OCI-LY7 (cell line): ENCODE measurements around the gene GPLD1. TPM values are rescaled to one million over a fixed set of nuclear protein-coding genes. Genes with fewer than 3 reads are reported as not detected.
"Not testable (repeated sequence)": the region's sequence is repeated elsewhere in the genome, so short reads cannot be mapped to it uniquely, and the experiment has no call there.

Source experiments
- BruUV-seq: library from RNA; stranded (reverse); fragments of 400-500 nt; replicated peaks from 2 replicates; lab custom pipeline; 2021; lab: Mats Ljungman, UMichigan
- CTCF ChIA-PET: fragments of 300-600 bp; sonication (Branson Sonifier 250); formaldehyde crosslinking; loops from one replicate; lab custom pipeline; 2022; ENCODE audit warnings: antibody characterized with exemption; ENCODE audit not compliant: unreplicated experiment; lab: Charles Lee
- POLR2A ChIA-PET: fragments of 300-600 bp; sonication (Branson Sonifier 250); formaldehyde crosslinking; loops from one replicate; lab custom pipeline; 2022; ENCODE audit warnings: antibody characterized with exemption; lab: Charles Lee
- DNase-seq: peaks from one replicate; pipeline ENCODE4 v3.0.0-alpha.2; 2015; ENCODE audit warnings: low spot score
- H2AFZ ChIP-seq: fragments of 200-600 bp; sonication (generic), shearing (Covaris generic); 2 replicates; pipeline ENCODE4 v1.6.1; 2014; ENCODE audit warnings: mild to moderate bottlenecking, antibody characterized with exemption, low read length, moderate library complexity
- H3K27ac ChIP-seq: fragments of 200-600 bp; sonication (generic); 2 replicates; pipeline ENCODE4 v1.5.1; 2014; ENCODE audit warnings: mixed run types, low read depth, mild to moderate bottlenecking, moderate library complexity, low read length, inconsistent platforms; ENCODE audit not compliant: poor library complexity, severe bottlenecking
- H3K36me3 ChIP-seq: fragments of 200-600 bp; sonication (generic); 2 replicates; pipeline ENCODE4 v1.6.1; 2014; ENCODE audit warnings: mild to moderate bottlenecking, antibody characterized with exemption, low read length, moderate library complexity, mixed read lengths; ENCODE audit not compliant: insufficient read depth
- H3K4me1 ChIP-seq: fragments of 200-600 bp; sonication (generic); 2 replicates; pipeline ENCODE4 v1.5.1; 2014; ENCODE audit warnings: mild to moderate bottlenecking, low read length; ENCODE audit not compliant: insufficient read depth, poor library complexity, severe bottlenecking
- H3K4me2 ChIP-seq: fragments of 200-600 bp; sonication (generic); 2 replicates; pipeline ENCODE4 v1.6.1; 2014; ENCODE audit warnings: mild to moderate bottlenecking, low read length
- H3K4me3 ChIP-seq: fragments of 200-600 bp; sonication (generic); 2 replicates; pipeline ENCODE4 v1.5.1; 2014; ENCODE audit warnings: mild to moderate bottlenecking, low read depth, low read length; ENCODE audit not compliant: poor library complexity, severe bottlenecking
- H3K79me2 ChIP-seq: fragments of 200-600 bp; sonication (generic); 2 replicates; pipeline ENCODE4 v1.6.1; 2016; ENCODE audit warnings: low read depth, mild to moderate bottlenecking, low read length, moderate library complexity, mixed read lengths; ENCODE audit not compliant: insufficient read depth
- H3K9me2 ChIP-seq: fragments of 200-600 bp; sonication (generic); 2 replicates; pipeline ENCODE4 v1.6.1; 2016; ENCODE audit warnings: mild to moderate bottlenecking, low read length, mixed read lengths; ENCODE audit not compliant: insufficient read depth
- H3K9me3 ChIP-seq: fragments of 200-600 bp; sonication (generic); 2 replicates; pipeline ENCODE4 v1.6.1; 2014; ENCODE audit warnings: mild to moderate bottlenecking, mixed run types, low read length, mixed read lengths
- H4K20me1 ChIP-seq: fragments of 200-600 bp; sonication (generic); 2 replicates; pipeline ENCODE4 v1.6.1; 2014; ENCODE audit warnings: mild to moderate bottlenecking, antibody characterized with exemption, low read length, moderate library complexity, mixed read lengths; ENCODE audit not compliant: insufficient read depth
- EZH2phosphoT487 ChIP-seq: fragments of 200-600 bp; sonication (generic); IDR thresholded peaks from 2 replicates; pipeline ENCODE4 v1.6.1; 2018; ENCODE audit warnings: low read depth, borderline replicate concordance, mild to moderate bottlenecking, mixed run types, antibody characterized with exemption, low read length, moderate library complexity, mixed read lengths
- intact Hi-C: fragments of 100-400 bp; cut with micrococcal nuclease; formaldehyde crosslinking; loops from one replicate; pipeline ENCODE4 v1.10.0; 2022; ENCODE audit not compliant: unreplicated experiment
- total RNA-seq, 2 experiments: library from RNA; depleted of rRNA in 1 of 2; stranded (reverse); fragments of >200 nt in 1 of 2; shearing (Covaris generic) in 1 of 2; gene quantifications; 2 replicates each; pipeline ENCODE4 v1.2.3, GENCODE V29; 2014 to 2022
- TF ChIP-seq, protein P1 (sequence below): fragments of 200-600 bp; sonication (generic); conservative IDR thresholded peaks from 2 replicates; pipeline ENCODE4 v1.5.1; 2014; ENCODE audit warnings: mild to moderate bottlenecking, antibody characterized with exemption, low read length, moderate library complexity, mixed read lengths

The GPLD1 gene
- total RNA-seq, 2 experiments from 2014 or later = 55.6 to 60.7 TPM

GRCh38 chr6:24387818-24388217 lies 101.6 kb downstream of the GPLD1 start:
- no peak for DNase-seq
- H3K79me2 ChIP-seq = no peaks in the 10 kb centered on the region
- no peak overlapping the region for H3K4me2 ChIP-seq
- no TSS peak for BruUV-seq
- no peaks in the 10 kb centered on the region for H3K9me3 ChIP-seq
- H3K4me1 ChIP-seq = no peaks in the 10 kb centered on the region
- H3K9me2 ChIP-seq = no peaks in the 10 kb centered on the region
- H3K27ac ChIP-seq = no peak overlapping the region
- H3K36me3 ChIP-seq = no peaks in the 10 kb centered on the region
- H4K20me1 ChIP-seq = no peaks in the 10 kb centered on the region
- CTCF ChIA-PET = no interaction called here
- TF ChIP-seq, protein P1, sequence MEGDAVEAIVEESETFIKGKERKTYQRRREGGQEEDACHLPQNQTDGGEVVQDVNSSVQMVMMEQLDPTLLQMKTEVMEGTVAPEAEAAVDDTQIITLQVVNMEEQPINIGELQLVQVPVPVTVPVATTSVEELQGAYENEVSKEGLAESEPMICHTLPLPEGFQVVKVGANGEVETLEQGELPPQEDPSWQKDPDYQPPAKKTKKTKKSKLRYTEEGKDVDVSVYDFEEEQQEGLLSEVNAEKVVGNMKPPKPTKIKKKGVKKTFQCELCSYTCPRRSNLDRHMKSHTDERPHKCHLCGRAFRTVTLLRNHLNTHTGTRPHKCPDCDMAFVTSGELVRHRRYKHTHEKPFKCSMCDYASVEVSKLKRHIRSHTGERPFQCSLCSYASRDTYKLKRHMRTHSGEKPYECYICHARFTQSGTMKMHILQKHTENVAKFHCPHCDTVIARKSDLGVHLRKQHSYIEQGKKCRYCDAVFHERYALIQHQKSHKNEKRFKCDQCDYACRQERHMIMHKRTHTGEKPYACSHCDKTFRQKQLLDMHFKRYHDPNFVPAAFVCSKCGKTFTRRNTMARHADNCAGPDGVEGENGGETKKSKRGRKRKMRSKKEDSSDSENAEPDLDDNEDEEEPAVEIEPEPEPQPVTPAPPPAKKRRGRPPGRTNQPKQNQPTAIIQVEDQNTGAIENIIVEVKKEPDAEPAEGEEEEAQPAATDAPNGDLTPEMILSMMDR = no peak
- H2AFZ ChIP-seq = no peak overlapping the region
- intact Hi-C loops = no loop called here
- no peak overlapping the region for H3K4me3 ChIP-seq
- POLR2A ChIA-PET = no interaction called here

DNA sequence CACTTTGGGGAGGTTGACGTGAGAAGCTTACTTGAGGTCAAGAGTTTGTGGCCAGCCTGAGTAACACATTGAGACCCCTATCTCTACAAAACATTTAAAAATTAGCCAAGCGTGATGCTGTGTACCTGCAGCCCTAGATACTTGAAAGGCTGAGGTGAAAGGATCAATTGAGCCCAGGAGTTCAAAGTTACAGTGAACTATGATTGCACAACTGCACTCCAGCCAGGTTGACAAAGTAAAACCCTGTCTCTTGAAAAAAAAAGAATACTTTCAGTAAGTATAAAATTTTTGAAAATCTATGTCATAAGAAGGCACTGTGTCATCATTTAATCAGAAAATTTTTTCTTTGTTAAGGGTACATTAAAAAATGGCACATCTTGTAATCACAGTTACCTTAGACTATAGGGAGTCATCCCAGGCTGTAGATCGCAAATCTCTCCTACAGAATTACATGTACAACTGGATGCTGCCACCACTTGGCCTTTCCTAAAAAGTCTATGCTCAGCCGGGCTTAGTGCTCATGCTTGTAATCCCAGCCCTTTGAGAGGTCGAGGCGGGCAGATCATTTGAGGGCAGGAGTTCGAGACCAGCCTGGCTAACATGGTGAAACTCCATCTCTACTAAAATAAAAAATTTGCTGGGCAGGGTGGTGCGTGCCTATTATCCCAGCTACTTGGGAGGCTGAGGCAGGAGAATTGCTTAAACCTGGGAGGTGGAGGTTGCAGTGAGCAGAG lies 103.7 kb downstream of the GPLD1 start:
- Histone ChIP-seq H3K4me1 (no peaks in the 10 kb centered on the region), H3K36me3 (no peaks in the 10 kb centered on the region), H2AFZ (no peak overlapping the region), H3K9me3 (no peaks in the 10 kb centered on the region), H3K9me2 (no peaks in the 10 kb centered on the region), H3K4me3 (no peak overlapping the region), H3K79me2 (no peaks in the 10 kb centered on the region), H3K27ac (no peak overlapping the region), H4K20me1 (no peaks in the 10 kb centered on the region), H3K4me2 (no peak overlapping the region)
- no TSS peak for BruUV-seq
- POLR2A ChIA-PET = no interaction called here
- intact Hi-C loops = no loop called here
- TF ChIP-seq EZH2phosphoT487 = no peak
- TF ChIP-seq, protein P1 = no peak
- DNase-seq = no peak
- CTCF ChIA-PET = no interaction called here

DNA sequence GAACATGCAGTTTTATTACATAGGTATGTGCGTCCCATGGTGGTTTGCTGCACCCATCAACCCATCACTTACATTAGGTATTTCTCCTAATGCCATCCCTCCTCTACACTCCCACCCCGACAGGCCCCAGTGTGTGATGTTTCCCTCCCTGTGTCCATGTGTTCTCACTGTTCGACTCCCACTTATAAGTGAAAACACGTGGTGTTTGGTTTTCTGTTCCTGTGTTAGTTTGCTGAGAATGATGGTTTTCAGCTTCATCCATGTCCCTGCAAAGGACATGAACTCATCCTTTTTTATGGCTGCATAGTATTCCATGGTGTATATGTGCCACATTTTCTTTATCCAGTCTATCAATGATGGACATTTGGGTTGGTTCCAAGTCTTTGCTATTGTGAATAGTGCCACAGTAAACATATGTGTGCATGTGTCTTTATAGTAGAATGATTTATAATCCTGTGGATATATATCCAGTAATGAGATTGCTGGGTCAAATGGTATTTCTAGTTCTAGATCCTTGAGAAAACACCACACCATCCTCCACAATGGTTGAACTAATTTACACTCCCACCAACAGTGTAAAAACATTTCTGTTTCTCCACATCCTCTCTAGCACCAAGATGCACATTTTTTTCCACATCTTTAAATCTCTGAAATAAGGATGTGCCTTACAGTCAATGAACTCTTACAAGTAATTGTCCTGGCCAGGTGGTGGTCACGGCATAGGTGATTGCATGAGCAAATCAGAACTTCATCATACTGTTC lies 104.8 kb downstream of the GPLD1 start:
- H3K27ac ChIP-seq, H3K79me2 ChIP-seq, H4K20me1 ChIP-seq, CTCF ChIA-PET, H3K4me2 ChIP-seq, H3K36me3 ChIP-seq, H3K4me1 ChIP-seq, DNase-seq, intact Hi-C loops, H3K4me3 ChIP-seq, H2AFZ ChIP-seq, POLR2A ChIA-PET, H3K9me2 ChIP-seq, H3K9me3 ChIP-seq, BruUV-seq: not testable (repeated sequence)

- H4K20me1 ChIP-seq, DNase-seq, H3K4me2 ChIP-seq, H3K27ac ChIP-seq, H3K9me2 ChIP-seq, H3K79me2 ChIP-seq, H2AFZ ChIP-seq, BruUV-seq, H3K36me3 ChIP-seq, CTCF ChIA-PET, H3K4me3 ChIP-seq, H3K9me3 ChIP-seq, intact Hi-C loops, POLR2A ChIA-PET, H3K4me1 ChIP-seq: not testable (repeated sequence)
Observed at GRCh38 chr6:24382891-24383494, 106.4 kb downstream of the GPLD1 start.
